Endothelial cell of umbilical vein (primary cell): ENCODE data around the gene VLDLR. TPM values are rescaled to one million over a fixed set of nuclear protein-coding genes. Genes with fewer than 3 reads are reported as not detected.

Experiments used
- BruUV-seq: library from RNA; stranded (reverse); fragments of 400-500 nt; replicated peaks from 2 replicates; lab custom pipeline; 2021; lab: Mats Ljungman, UMichigan
- CTCF ChIA-PET: fragments of 300-600, 350-600 bp; sonication (Branson Sonifier 250); formaldehyde crosslinking; loops from one replicate; lab custom pipeline; 2021; ENCODE audit warnings: antibody characterized with exemption, inconsistent platforms; lab: Charles Lee
- POLR2A ChIA-PET: fragments of 300-600, 350-600 bp; sonication (Branson Sonifier 250); formaldehyde crosslinking; loops from one replicate; lab custom pipeline; 2021; ENCODE audit warnings: antibody characterized with exemption, inconsistent platforms; lab: Charles Lee
- DNase-seq: peaks from one replicate; pipeline ENCODE4 v3.0.0-alpha.2; 2011; ENCODE audit warnings: low read depth, low spot score
- FAIRE-seq: peaks from 2 replicates; lab custom pipeline; 2011; peaks lifted over from hg19 to GRCh38; lab: Jason Lieb, UNC
- H2AFZ ChIP-seq: 2 replicates; pipeline ENCODE4 v1.6.0; 2012; ENCODE audit warnings: low read depth, low read length, control low read depth, inconsistent platforms
- H3K27ac ChIP-seq: 2 replicates; pipeline ENCODE4 v1.5.1; 2011; ENCODE audit warnings: low read depth, mild to moderate bottlenecking, control low read depth, low read length, moderate library complexity; ENCODE audit not compliant: insufficient read depth
- H3K27me3 ChIP-seq, 2 experiments: 2 replicates each; pipeline versions ENCODE4 v1.6.0 to v1.6.1; 2011; ENCODE audit warnings: low read length in 2 of 2, mixed read lengths in 1 of 2; ENCODE audit not compliant: control insufficient read depth in 2 of 2, insufficient read depth in 2 of 2
- H3K36me3 ChIP-seq, 2 experiments: 2 replicates in 1 of 2; 3 replicates in 1 of 2; pipeline ENCODE4 v1.5.1; 2011; ENCODE audit warnings: low read length in 2 of 2, mild to moderate bottlenecking in 1 of 2, moderate library complexity in 1 of 2; ENCODE audit not compliant: control insufficient read depth in 2 of 2, insufficient read depth in 2 of 2; ENCODE audit errors: extremely low read depth in 1 of 2
- H3K4me1 ChIP-seq: 3 replicates; pipeline ENCODE4 v1.5.1; 2011; ENCODE audit warnings: mild to moderate bottlenecking, low read length; ENCODE audit not compliant: control insufficient read depth, insufficient read depth; ENCODE audit errors: extremely low read depth
- H3K4me2 ChIP-seq: 2 replicates; pipeline ENCODE4 v1.6.1; 2011; ENCODE audit warnings: low read length, control low read depth, mixed read lengths; ENCODE audit not compliant: insufficient read depth
- H3K4me3 ChIP-seq, 3 experiments: fragments of 200-600 bp in 1 of 3; sonication (generic), shearing (Covaris generic) in 1 of 3; replicated peaks in 1 of 3; 2 replicates each; pipeline ENCODE4 v1.5.1; 2011 to 2016; ENCODE audit warnings: control low read depth in 3 of 3, low read length in 3 of 3, mild to moderate bottlenecking in 2 of 3, inconsistent platforms in 1 of 3, low read depth in 1 of 3, moderate library complexity in 1 of 3; ENCODE audit not compliant: insufficient read depth in 1 of 3
- H3K79me2 ChIP-seq: 2 replicates; pipeline ENCODE4 v1.6.0; 2012; ENCODE audit warnings: low read length, inconsistent platforms; ENCODE audit not compliant: control insufficient read depth, insufficient read depth
- H3K9ac ChIP-seq: replicated peaks from 2 replicates; pipeline ENCODE3; 2011; ENCODE audit warnings: low read length, control low read depth; ENCODE audit not compliant: insufficient read depth; ENCODE audit errors: extremely low read depth
- H3K9me1 ChIP-seq: replicated peaks from 3 replicates; pipeline ENCODE4 v1.6.0; 2011; ENCODE audit warnings: mild to moderate bottlenecking, low read length; ENCODE audit not compliant: control insufficient read depth, insufficient read depth; ENCODE audit errors: extremely low read depth
- H3K9me3 ChIP-seq: replicated peaks from 2 replicates; pipeline ENCODE4 v1.5.1; 2012; ENCODE audit warnings: low read length, inconsistent platforms; ENCODE audit not compliant: control insufficient read depth, insufficient read depth
- H4K20me1 ChIP-seq: replicated peaks from 2 replicates; pipeline ENCODE3; 2011; ENCODE audit warnings: mild to moderate bottlenecking, low read length; ENCODE audit not compliant: control insufficient read depth, insufficient read depth; ENCODE audit errors: extremely low read depth
- CTCF ChIP-seq, 2 donors: IDR thresholded peaks; 1 replicate in 1 of 2; 2 replicates in 1 of 2; pipeline ENCODE4 v1.5.1; 2011; ENCODE audit warnings: low read length in 2 of 2, mild to moderate bottlenecking in 2 of 2, moderate library complexity in 2 of 2, control low read depth in 1 of 2, inconsistent platforms in 1 of 2, low read depth in 1 of 2; ENCODE audit not compliant: insufficient read depth in 1 of 2; ENCODE audit errors: extremely low read depth in 1 of 2
- EZH2 ChIP-seq: IDR thresholded peaks from 2 replicates; pipeline ENCODE4 v1.6.1; 2012; ENCODE audit warnings: borderline replicate concordance, low read depth, mild to moderate bottlenecking, moderate library complexity, low read length, inconsistent platforms; ENCODE audit not compliant: severe bottlenecking
- FOS ChIP-seq: IDR thresholded peaks from 2 replicates; pipeline ENCODE4 v1.6.1; 2011; ENCODE audit warnings: mild to moderate bottlenecking, low read length, moderate library complexity, borderline replicate concordance; ENCODE audit not compliant: insufficient read depth
- GATA2 ChIP-seq: IDR thresholded peaks from 2 replicates; pipeline ENCODE4 v1.7.0; 2011; ENCODE audit warnings: low read depth, mild to moderate bottlenecking, moderate library complexity, mixed read lengths, low read length; ENCODE audit not compliant: insufficient read length, insufficient read depth
- JUN ChIP-seq: IDR thresholded peaks from 2 replicates; pipeline ENCODE4 v1.6.1; 2011; ENCODE audit warnings: borderline replicate concordance, low read depth; ENCODE audit not compliant: insufficient read length, insufficient read depth
- MYC ChIP-seq: IDR thresholded peaks from one replicate; pipeline ENCODE4 v1.6.1; 2011; ENCODE audit warnings: mild to moderate bottlenecking, low read depth, low read length
- POLR2A ChIP-seq: IDR thresholded peaks from 2 replicates; pipeline ENCODE4 v1.6.1; 2012; ENCODE audit warnings: low read depth, mild to moderate bottlenecking, control low read depth, low read length
- POLR2AphosphoS5 ChIP-seq: IDR thresholded peaks from 2 replicates; pipeline ENCODE4 v1.6.1; 2012; ENCODE audit warnings: low read depth, mild to moderate bottlenecking, control low read depth, low read length, moderate library complexity; ENCODE audit not compliant: insufficient read depth
- dilution Hi-C: fragments of 300-500 bp; cut with MboI; formaldehyde crosslinking; loops from one replicate; pipeline ENCODE4 v1.15.0; 2019; ENCODE audit warnings: low sequenced_read_pairs; ENCODE audit not compliant: extremely low pct_ligation_motif_present
- intact Hi-C: fragments of 100-400 bp; cut with micrococcal nuclease; formaldehyde crosslinking; loops from one replicate; pipeline ENCODE4 v1.10.0; 2022
- polyA plus RNA-seq, 4 experiments: library from polyadenylated mRNA; depleted of rRNA in 3 of 4; stranded (reverse) in 3 of 4; unstranded in 1 of 4; fragments of >200 nt; gene quantifications; 2 replicates each; pipeline versions ENCODE4 v1.2.1 to v1.2.3, GENCODE V29; 2011 to 2012; ENCODE audit warnings: missing spikeins in 1 of 4
- total RNA-seq: library from RNA; stranded (reverse); gene quantifications from 2 replicates; pipeline ENCODE4 v1.2.3, GENCODE V29; 2021
- TF ChIP-seq, protein P1 (sequence below): IDR thresholded peaks from 2 replicates; pipeline ENCODE4 v1.6.1; 2011; ENCODE audit not compliant: insufficient read depth, insufficient read length

The VLDLR gene
- total and polyA plus RNA-seq, 2 donors (not counting 3 experiments of a cell fraction or from before 2014, with no cell fraction given): 0.47 to 2.5 TPM

DNA sequence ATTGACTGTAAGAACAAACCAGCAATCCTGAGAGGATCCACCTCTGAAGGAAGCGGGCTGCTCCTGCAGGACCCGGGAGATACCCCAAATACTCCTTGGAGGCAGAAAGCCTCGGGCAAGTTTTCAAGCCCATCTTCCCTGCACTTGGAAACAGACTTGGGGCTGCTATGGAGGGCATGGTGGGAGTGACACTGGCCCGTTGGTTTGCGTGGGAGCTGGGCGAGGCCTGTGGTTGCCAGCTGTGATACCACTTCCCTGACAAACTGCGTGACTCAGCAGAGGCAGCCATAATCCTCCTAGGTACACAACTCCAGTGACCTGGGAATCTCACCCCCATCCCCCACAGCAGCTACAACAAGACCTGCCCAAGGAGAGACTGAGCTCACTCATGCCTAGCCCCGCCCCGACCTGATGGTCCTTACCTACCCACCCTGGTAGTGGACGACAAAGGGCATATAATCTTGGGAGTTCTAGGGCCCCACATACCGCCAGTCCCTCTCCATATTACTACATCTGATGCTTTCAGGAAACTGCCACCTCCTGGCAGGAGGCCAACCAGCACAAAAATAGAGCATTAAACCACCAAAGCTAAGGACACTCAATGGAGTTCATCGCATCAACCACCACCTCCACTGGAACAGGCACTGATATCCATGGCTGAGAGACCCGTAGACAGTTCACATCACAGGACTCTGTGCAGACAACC is 38.1 kb upstream of the VLDLR start:
- Histone ChIP-seq H3K27ac (no peak overlapping the region), H4K20me1 (no peaks in the 10 kb centered on the region), H3K9ac (no peak overlapping the region), H3K36me3 (no peaks in the 10 kb centered on the region), H3K79me2 (no peaks in the 10 kb centered on the region), H2AFZ (no peak overlapping the region), H3K9me3 (no peaks in the 10 kb centered on the region), H3K4me1 (no peaks in the 10 kb centered on the region), H3K9me1 (no peaks in the 10 kb centered on the region), H3K4me3 (no peak overlapping the region), H3K4me2 (no peak overlapping the region), H3K27me3 (no peaks in the 10 kb centered on the region)
- intact Hi-C loops (no loop called here), dilution Hi-C loops (no loop called here)
- ChIA-PET POLR2A (no interaction called here), CTCF (no interaction called here)
- FAIRE-seq (no peak), DNase-seq (no peak)
- no peak for TF ChIP-seq MYC
- no TSS peak for BruUV-seq

- no peak overlapping the region for H3K4me3 ChIP-seq
- no peaks in the 10 kb centered on the region for H3K9me3 ChIP-seq
- no TSS peak for BruUV-seq
- TF ChIP-seq, protein P1, sequence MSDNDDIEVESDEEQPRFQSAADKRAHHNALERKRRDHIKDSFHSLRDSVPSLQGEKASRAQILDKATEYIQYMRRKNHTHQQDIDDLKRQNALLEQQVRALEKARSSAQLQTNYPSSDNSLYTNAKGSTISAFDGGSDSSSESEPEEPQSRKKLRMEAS: no peak
- TF ChIP-seq EZH2: no peak
- TF ChIP-seq JUN: no peak
- no peak for TF ChIP-seq POLR2A
- TF ChIP-seq GATA2: no peak
- TF ChIP-seq POLR2AphosphoS5: no peak
- no peak for TF ChIP-seq CTCF (IDR thresholded peaks at IDR 0.05; ENCODE audit: extremely low read depth in 1 of 2, insufficient read depth in 1 of 2, low read depth in 1 of 2, low read length in 2 of 2)
- no peak for TF ChIP-seq FOS
- no peak for TF ChIP-seq MYC
- H2AFZ ChIP-seq: no peak overlapping the region
- no peaks in the 10 kb centered on the region for H4K20me1 ChIP-seq
- no peak for FAIRE-seq
- H3K27ac ChIP-seq: no peak overlapping the region
- no peak overlapping the region for H3K9ac ChIP-seq
- intact Hi-C loops (no loop called here), dilution Hi-C loops (no loop called here)
- no peak overlapping the region for H3K4me2 ChIP-seq
- no peaks in the 10 kb centered on the region for H3K79me2 ChIP-seq
- H3K9me1 ChIP-seq: no peaks in the 10 kb centered on the region
- H3K36me3 ChIP-seq: no peaks in the 10 kb centered on the region
- H3K4me1 ChIP-seq: no peaks in the 10 kb centered on the region
- ChIA-PET POLR2A (no interaction called here), CTCF (no interaction called here)
- no peak for DNase-seq
- H3K27me3 ChIP-seq: peaks cover 0 to 2% of the 10 kb centered on the region in 2 experiments
Observed at GRCh38 chr9:2591967-2592366, 29.6 kb upstream of the VLDLR start.
